GM18519 (cell line): ENCODE measurements around the gene PLVAP.
A peak's percentile ranks its signal among the peaks of the same experiment; 100 is the strongest.

Experiments
- ATAC-seq: cut with Tn5 transposase; IDR thresholded peaks from one replicate; pipeline ENCODE4 v1.9.1; 2021; ENCODE audit warnings: mild to moderate bottlenecking, moderate library complexity; ENCODE audit not compliant: unreplicated experiment, low FRiP score

PLVAP gene

DNA sequence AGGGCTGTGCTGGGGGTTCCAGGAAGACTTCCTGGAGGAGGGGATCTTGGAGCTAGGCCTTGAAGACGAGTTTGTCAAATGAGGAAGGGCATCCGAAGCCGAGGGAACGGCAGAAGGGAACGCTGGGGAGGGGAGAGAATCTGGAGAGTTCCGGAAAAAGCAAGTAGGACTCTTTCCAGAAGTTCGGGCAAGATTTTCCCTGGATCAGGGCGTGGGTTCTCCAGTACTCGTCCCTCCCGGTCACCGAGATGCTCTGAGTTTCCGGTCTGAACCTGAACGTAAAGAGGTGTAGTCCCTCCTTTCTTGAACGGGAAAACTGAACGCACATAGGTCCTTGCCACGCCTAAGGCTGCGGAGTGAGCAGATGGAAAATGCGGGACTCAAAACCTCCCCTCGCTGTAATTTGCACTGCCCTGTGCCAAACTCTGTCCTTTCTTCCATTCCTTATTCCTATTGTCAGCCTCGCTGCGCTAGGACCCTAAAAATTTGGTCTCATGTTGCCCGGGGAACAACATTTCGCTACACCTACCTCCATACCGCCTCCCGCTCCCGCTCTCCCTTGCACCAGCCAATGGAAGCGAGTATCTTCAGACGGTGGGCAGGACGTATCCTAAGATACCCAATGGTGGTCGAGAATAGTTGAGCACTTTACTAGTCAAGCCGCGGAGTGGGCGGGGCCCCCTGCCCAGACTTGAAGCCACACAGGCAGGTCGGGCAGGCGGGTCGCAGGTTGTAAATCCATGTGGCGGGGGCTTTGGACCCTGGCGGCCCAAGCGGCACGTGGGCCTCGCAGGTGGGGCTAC lies 40.1 kb downstream of the PLVAP start, which contains the start of gene GTPBP3:
Gene GTPBP3, plus strand, starts transcription at position 682 of the 803 bp plus-strand sequence. Its CDS starts 59 bp downstream, at position 741.
- ATAC-seq: peak; percentile 50

- no peak for ATAC-seq
These were observed 41.6 kb downstream of the PLVAP start for GRCh38 chr19:17335575-17335974.

- ATAC-seq: no peak
These were observed 42.4 kb downstream of the PLVAP start, which contains the start of gene ANO8 for GRCh38 chr19:17334414-17335409. Gene ANO8 (minus strand): TSS chr19:17334855. CDS start chr19:17334670, 185 bp downstream.

GRCh38 chr19:17333611-17334413 lies 43.3 kb downstream of the PLVAP start:
- ATAC-seq: no peak

DNA sequence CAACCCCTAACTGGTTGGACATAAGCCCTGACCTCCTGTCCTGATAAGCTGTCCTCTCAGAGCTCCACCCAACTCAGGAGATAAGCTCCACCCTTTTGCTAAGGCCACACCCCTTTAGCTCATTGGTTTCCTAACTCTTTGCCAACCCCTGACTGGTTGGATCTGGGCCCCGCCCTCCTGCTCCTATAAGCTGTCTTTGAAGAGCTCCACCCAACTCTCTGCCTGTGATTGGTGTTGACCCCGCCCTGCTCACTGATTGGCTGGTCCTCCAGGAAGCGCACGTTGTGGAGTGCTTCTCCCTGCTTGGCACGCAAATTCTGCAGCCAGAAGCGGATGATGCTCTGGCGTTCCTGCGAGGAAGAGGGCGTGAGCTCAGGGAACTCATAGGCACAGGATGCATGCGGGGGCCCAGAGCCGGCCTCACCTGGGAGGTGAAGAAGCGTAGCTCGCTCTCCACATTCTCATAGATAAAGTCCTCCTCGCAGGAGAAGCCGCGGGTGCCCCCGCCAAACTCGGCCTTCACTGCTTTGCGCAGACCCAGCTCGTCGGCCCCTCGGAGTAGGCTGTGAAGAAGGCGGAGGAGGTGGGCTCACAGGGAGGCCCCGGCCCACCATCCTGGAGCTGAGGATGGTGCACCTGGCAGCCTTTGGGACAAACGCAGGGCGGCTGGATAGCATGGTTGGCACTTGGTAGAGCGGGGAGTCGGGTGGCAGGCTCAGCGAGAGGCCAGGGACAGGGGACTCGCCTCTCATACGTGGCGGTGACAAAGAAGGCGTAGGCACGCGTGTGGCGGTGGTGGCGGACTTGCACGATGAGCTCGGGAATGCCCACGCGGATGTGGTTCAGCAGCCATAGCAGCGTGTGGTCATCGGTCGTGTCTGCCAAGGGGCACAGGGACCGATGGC lies 44.2 kb downstream of the PLVAP start:
- no peak for ATAC-seq

DNA sequence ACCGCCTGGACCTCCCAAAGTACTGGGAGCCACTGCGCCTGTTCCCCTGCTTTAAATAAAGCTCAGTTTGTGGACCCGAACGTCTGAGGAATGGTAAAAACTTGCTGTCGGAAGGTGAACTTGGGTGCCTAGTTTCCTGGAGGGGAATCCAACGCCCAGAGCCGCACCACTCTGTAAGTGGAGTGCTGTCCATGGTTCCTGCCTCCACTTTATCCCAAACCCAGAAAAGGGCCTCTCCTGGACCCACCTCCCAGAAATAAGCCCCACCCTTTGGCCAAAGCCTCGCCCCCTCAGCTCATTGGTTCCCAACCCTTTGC lies 44.8 kb downstream of the PLVAP start:
- ATAC-seq: no peak

DNA sequence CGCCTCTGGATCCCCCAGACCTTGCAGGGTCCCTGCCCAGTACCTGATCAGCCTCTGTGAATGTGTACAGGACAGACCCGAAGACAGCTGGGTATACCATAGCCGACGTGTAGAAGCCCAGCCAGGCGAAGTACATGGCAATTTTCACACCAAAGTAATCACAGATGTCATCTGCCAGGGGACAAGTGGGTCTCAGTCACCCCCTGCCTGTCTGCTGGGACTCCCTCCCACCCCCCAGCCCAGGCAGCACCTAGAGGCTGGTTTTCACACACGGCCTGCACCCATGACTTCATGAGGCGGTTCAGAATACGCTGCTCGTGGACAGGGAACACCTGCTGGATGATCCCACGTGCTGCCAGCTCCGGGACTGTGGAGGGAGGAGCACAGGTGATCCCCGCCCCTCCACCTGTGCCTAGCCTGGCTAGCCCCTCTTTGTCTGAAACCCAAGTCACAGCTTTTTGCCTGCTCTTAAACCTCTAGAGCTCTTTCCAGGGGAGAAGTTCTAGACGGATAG lies 46.0 kb downstream of the PLVAP start:
- ATAC-seq: no peak

GRCh38 chr19:17330262-17331044 lies 46.7 kb downstream of the PLVAP start:
- ATAC-seq: no peak

DNA sequence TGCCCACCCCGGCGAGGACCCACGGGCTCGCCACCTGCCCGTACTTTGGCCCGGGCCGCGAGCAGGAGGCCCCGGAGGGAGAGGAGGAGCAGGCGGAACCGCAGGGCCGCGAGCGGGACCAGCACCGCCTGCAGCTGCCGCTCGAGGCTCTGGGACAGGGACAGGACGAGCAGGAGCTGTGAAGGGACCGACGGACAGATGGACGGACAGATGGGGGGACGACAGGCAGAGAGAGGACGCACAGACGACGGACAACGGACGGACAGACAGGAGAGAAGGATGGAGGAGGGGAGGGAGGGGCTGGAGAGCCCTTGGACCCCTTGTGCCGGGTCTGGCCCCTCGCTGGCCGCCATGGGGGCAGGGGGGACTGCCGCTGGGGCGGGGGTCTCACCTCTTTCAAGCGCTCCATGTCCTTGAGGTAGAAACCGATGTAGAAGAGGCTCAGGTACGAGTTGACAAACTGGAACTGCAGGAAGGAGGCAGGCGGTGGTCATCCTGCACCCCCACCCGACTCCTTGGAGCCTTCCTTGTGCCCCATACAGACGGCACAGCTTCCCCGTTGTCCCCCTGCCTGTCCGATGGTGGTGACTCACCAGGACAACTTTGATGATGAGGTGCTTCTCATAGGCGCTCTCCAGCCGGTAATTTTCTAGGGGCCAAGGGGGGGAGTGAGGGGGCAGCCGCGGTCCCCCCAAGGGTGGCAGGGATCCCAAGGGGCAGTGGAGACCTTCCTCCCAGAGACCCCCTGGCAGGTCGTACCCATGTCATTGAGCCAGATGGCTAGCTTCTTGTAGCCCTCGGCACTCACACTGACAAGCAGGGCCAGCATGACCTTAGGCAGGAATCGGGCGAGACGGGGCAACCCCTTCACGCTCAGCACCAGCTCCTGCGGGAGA lies 47.5 kb downstream of the PLVAP start:
- no peak for ATAC-seq

DNA sequence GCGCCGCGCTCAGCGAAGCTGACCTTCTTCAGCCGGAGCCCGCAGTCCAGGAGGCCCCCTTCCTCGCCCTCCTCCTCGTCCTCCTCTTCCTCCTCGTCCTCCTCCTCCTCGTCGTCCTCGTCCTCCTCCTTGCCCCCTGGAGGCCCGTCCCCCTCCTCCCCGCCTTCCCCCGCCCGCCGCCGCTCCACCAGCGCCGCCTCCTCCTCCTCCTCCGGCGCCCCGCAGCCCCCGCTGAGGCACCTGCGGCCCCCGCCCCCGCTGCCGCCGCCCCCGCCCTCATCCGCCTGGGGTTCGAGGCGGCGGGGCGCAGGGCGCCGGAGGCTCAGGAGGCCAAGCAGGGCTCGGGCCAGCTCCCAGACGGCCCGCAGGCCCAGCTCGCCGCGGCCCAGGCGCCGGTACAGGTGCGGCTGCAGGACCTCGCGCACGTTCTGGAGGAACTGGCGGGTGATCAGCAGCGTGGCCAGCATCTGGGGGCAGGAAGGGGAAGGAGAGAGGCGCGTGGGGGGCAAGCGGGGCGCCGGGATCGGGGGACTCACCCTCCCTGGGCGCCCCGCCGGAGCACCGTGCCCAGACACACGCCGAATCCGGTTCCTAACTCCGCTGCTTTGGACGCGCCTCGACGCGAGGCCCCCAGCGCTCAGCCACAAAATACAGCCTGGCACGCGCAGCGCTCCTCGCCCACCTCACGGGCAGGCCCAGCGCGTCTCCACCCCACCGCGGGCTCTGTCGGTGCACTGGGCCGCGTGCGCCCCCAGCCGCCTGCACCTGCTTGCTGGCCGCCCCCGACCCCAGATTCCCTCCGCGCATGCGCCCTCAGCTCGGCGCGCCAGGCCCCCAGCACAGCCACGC lies 48.4 kb downstream of the PLVAP start:
- ATAC-seq: no peak

GRCh38 chr19:17327654-17328516 lies 49.3 kb downstream of the PLVAP start:
- ATAC-seq: no peak

DNA sequence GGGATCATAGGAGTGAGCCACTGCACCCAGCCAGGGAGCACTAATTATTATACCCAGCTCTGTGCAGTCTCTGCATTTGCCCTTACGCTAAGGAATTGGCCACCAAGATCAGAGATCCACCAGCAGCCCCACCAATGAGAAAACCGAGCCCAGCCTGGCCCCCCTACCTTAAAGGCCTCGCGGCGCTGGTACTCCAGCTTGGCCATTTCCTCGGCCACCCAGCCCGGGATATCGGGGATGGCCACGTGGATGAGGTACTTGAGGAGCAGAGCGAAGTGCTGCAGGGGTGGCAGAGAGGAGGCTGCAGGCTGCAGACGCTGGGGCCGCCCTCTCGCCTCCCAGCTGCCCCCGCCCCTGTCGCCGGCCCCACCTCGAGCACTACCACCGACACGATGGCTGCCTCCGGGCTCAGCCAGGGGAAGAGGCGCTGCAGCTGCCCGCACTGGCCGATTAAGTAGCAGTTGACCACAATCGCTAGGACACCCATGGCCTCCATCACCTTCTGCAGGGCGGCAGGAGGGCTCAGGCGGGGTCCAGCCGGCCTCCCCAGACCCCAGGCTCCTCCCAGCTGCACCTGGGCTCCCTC lies 50.0 kb downstream of the PLVAP start:
- no peak for ATAC-seq

GRCh38 chr19:17326595-17326966 lies 50.6 kb downstream of the PLVAP start:
- ATAC-seq: no peak

GRCh38 chr19:17325881-17326594 lies 51.1 kb downstream of the PLVAP start:
- ATAC-seq: no peak

- no peak for ATAC-seq
These were observed 52.0 kb downstream of the PLVAP start for GRCh38 chr19:17325133-17325532.
